Neutrophil (primary cell): Measurements from ENCODE around the gene SLC34A3.

ENCODE experiments used
- H3K27ac ChIP-seq: fragments of 200-600 bp; sonication (generic); 2 replicates; pipeline ENCODE4 v1.5.1; 2016; ENCODE audit warnings: mild to moderate bottlenecking, moderate library complexity
- H3K27me3 ChIP-seq: fragments of 200-600 bp; sonication (generic); 2 replicates; pipeline ENCODE4 v1.6.0; 2016; ENCODE audit warnings: mild to moderate bottlenecking
- H3K36me3 ChIP-seq: fragments of 200-600 bp; sonication (generic); 2 replicates; pipeline ENCODE4 v1.5.1; 2017
- H3K4me1 ChIP-seq, 2 experiments: fragments of 200-600 bp in 1 of 2; sonication (generic) in 1 of 2; 1 replicate in 1 of 2; 2 replicates in 1 of 2; pipeline versions ENCODE4 v1.5.1 to v1.6.1; 2013 to 2016; ENCODE audit warnings: low read depth in 1 of 2, low read length in 1 of 2, mild to moderate bottlenecking in 1 of 2, moderate library complexity in 1 of 2; ENCODE audit not compliant: control insufficient read depth in 1 of 2, insufficient read depth in 1 of 2
- H3K4me3 ChIP-seq, 2 experiments: fragments of 200-600 bp in 1 of 2; sonication (generic) in 1 of 2; 1 replicate in 1 of 2; 2 replicates in 1 of 2; pipeline ENCODE4 v1.5.1; 2013 to 2016; ENCODE audit warnings: low read depth in 1 of 2, low read length in 1 of 2, mild to moderate bottlenecking in 1 of 2, moderate library complexity in 1 of 2
- H3K9me3 ChIP-seq: fragments of 200-600 bp; sonication (generic); 2 replicates; pipeline ENCODE4 v1.5.1; 2016
- TF ChIP-seq, protein P1 (sequence below): fragments of 200-600 bp; sonication (generic); IDR thresholded peaks from 2 replicates; pipeline ENCODE4 v1.5.1; 2016; ENCODE audit warnings: antibody characterized with exemption

SLC34A3 gene

DNA sequence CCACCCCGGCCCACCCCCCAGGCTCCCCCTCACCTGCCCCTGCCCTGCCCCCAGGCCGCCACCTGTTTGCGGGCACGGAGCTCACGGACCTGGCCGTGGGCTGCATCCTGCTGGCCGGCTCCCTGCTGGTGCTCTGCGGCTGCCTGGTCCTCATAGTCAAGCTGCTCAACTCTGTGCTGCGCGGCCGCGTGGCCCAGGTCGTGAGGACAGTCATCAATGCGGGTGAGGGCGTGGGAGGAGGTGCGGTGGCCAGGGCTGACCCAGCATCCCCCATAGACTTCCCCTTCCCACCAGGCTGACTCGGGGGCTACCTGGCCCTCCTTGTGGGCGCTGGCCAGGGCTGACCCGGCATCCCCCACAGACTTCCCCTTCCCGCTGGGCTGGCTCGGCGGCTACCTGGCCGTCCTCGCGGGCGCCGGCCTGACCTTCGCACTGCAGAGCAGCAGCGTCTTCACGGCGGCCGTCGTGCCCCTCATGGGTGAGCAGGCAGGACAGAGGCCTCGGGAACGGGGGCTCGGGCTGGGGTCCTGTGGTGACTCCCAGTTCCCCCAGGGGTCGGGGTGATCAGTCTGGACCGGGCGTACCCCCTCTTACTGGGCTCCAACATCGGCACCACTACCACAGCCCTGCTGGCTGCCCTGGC is 3.5 kb downstream of the SLC34A3 start:
- TF ChIP-seq, protein P1, sequence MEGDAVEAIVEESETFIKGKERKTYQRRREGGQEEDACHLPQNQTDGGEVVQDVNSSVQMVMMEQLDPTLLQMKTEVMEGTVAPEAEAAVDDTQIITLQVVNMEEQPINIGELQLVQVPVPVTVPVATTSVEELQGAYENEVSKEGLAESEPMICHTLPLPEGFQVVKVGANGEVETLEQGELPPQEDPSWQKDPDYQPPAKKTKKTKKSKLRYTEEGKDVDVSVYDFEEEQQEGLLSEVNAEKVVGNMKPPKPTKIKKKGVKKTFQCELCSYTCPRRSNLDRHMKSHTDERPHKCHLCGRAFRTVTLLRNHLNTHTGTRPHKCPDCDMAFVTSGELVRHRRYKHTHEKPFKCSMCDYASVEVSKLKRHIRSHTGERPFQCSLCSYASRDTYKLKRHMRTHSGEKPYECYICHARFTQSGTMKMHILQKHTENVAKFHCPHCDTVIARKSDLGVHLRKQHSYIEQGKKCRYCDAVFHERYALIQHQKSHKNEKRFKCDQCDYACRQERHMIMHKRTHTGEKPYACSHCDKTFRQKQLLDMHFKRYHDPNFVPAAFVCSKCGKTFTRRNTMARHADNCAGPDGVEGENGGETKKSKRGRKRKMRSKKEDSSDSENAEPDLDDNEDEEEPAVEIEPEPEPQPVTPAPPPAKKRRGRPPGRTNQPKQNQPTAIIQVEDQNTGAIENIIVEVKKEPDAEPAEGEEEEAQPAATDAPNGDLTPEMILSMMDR, result no peak
- peaks cover 32 to 33% of the 10 kb centered on the region in 2 experiments for H3K4me1 ChIP-seq

GRCh38 chr9:137234758-137235423 is 4.2 kb downstream of the SLC34A3 start:
- Histone ChIP-seq H3K27me3 (peaks cover 40% of the 10 kb centered on the region), H3K36me3 (no peaks in the 10 kb centered on the region), H3K27ac (no peak overlapping the region), H3K4me1 (peaks cover 36 to 37% of the 10 kb centered on the region in 2 experiments), H3K4me3 (no peak overlapping the region), H3K9me3 (no peaks in the 10 kb centered on the region)
- TF ChIP-seq, protein P1, result no peak

More for the DNA sequence above, 3.5 kb downstream of the SLC34A3 start:
- Histone ChIP-seq H3K27me3 (peaks cover 48% of the 10 kb centered on the region), H3K27ac (no peak overlapping the region), H3K36me3 (no peaks in the 10 kb centered on the region), H3K9me3 (no peaks in the 10 kb centered on the region), H3K4me3 (no peak overlapping the region)

GRCh38 chr9:137235424-137236237 is 4.9 kb downstream of the SLC34A3 start:
- H3K36me3 ChIP-seq, result no peaks in the 10 kb centered on the region
- H3K4me1 ChIP-seq, result peaks cover 41 to 42% of the 10 kb centered on the region in 2 experiments
- TF ChIP-seq, protein P1, result no peak
- H3K27me3 ChIP-seq, result peaks cover 34% of the 10 kb centered on the region
- H3K4me3 ChIP-seq, result peak overlapping the region in 1 of 2 experiments; percentile 57
- no peaks in the 10 kb centered on the region for H3K9me3 ChIP-seq
- H3K27ac ChIP-seq, result no peak overlapping the region

DNA sequence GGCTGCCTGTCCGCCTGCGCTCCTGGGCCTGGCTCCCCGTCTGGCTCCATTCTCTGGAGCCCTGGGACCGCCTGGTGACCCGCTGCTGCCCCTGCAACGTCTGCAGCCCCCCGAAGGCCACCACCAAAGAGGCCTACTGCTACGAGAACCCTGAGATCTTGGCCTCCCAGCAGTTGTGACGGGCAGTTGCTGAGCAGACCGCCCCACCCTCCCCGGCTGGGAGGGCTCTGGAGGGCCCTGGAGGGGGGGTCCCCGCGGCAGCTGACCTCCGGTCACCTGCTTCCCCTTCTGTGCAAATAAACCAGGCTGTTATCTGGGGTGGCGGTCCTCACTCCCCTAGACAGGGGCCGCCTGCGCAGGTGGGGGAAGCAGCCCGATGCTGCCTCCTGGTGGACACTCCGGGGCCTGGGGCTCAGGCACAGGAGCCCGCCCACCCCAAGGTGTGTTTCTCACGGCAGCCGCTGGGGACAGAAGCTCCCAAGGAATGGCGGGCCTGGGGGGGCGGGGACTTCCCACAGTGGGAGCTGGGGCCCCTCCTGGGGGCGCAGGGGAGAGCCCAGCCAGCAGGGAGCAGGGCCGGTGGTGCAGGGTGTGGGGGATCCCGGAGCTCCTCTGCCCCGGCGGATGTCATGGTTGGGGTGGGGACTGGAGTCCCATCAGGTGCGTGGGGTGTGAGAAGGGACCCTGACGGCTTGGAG is 5.7 kb downstream of the SLC34A3 start:
- Histone ChIP-seq H3K27me3 (peaks cover 34% of the 10 kb centered on the region), H3K27ac (peak overlapping the region; percentile 71), H3K36me3 (no peaks in the 10 kb centered on the region), H3K9me3 (no peaks in the 10 kb centered on the region), H3K4me1 (peaks cover 41 to 42% of the 10 kb centered on the region in 2 experiments), H3K4me3 (peak overlapping the region; percentile 36 to 57)
- TF ChIP-seq, protein P1, result peak; percentile 100

DNA sequence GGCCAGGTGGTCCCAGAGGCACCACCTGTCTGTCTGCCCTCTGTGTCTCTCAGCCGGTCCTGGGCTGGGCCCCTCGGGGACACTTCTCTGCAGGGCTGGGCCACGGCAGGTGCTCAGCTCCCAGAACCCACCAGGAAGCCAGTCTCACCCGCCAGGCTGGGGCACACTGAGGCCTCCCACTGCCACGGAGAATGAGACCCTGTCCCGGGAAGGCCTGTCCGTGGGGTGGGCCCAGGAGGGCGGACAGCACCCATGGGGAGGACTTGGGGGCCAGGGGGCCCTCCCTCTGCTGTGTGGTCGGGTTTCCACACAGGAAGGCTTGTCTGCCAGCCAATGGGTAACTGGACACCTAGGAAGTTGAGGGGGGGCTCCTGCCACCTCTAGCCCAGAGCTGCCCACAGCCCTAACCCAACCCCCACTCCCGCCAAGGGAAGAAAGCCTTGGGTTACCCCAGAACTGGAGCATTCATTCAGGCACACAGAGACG is 6.3 kb downstream of the SLC34A3 start:
- H3K4me3 ChIP-seq, result peak overlapping the region; percentile 36 to 57
- H3K27ac ChIP-seq, result peak overlapping the region; percentile 71
- TF ChIP-seq, protein P1, result no peak

More for the DNA sequence above, 6.3 kb downstream of the SLC34A3 start:
- peaks cover 34% of the 10 kb centered on the region for H3K27me3 ChIP-seq
- peaks cover 3% of the 10 kb centered on the region for H3K36me3 ChIP-seq
- H3K9me3 ChIP-seq, result no peaks in the 10 kb centered on the region
- H3K4me1 ChIP-seq, result peaks cover 46% of the 10 kb centered on the region in 2 experiments
